PC-3 (cell line): Measurements from ENCODE around the gene GALNTL6. TPM values are rescaled to one million over a fixed set of nuclear protein-coding genes. Genes with fewer than 3 reads are reported as not detected.
A peak's percentile ranks its signal among the peaks of the same experiment; 100 is the strongest.

Experiments
- ATAC-seq: fragments of 200-7000 bp; cut with Tn5 transposase; 2 replicates; pipeline ENCODE4 v1.9.1; 2020; ENCODE audit warnings: mild to moderate bottlenecking, moderate library complexity
- BruUV-seq: library from RNA; stranded (reverse); fragments of 400-500 nt; replicated peaks from 2 replicates; lab custom pipeline; 2021; lab: Mats Ljungman, UMichigan
- CTCF ChIA-PET: fragments of 300-600 bp; sonication (Branson Sonifier 250); formaldehyde crosslinking; loops from one replicate; lab custom pipeline; 2022; ENCODE audit warnings: antibody characterized with exemption; lab: Charles Lee
- POLR2A ChIA-PET: fragments of 300-600 bp; sonication (Branson Sonifier 250); formaldehyde crosslinking; loops from one replicate; lab custom pipeline; 2022; ENCODE audit warnings: antibody characterized with exemption; ENCODE audit not compliant: unreplicated experiment; lab: Charles Lee
- DNase-seq: peaks from one replicate; pipeline ENCODE4 v3.0.0-alpha.2; 2015
- H2AFZ ChIP-seq: fragments of 300-600 bp; sonication (generic); 2 replicates; pipeline ENCODE4 v1.6.0; 2016; ENCODE audit warnings: antibody characterized with exemption, low read length
- H3F3A ChIP-seq: fragments of 300-600 bp; sonication (generic); one replicate; pipeline ENCODE4 v1.6.0; 2017; ENCODE audit warnings: antibody characterized with exemption, low read length, control low read depth, mild to moderate bottlenecking; ENCODE audit not compliant: unreplicated experiment
- H3K27ac ChIP-seq: fragments of 300-600 bp; sonication (generic); 2 replicates; pipeline ENCODE4 v1.5.1; 2016; ENCODE audit warnings: mild to moderate bottlenecking, low read length
- H3K27me3 ChIP-seq: fragments of 300-600 bp; sonication (generic); 2 replicates; pipeline ENCODE4 v1.6.1; 2016; ENCODE audit warnings: low read length, mixed read lengths
- H3K36me3 ChIP-seq: fragments of 300-600 bp; sonication (generic); 2 replicates; pipeline ENCODE4 v1.6.1; 2016; ENCODE audit warnings: low read depth, mixed run types, low read length, mixed read lengths
- H3K4me1 ChIP-seq: fragments of 300-600 bp; sonication (generic); 2 replicates; pipeline ENCODE4 v1.5.1; 2016; ENCODE audit warnings: low read length; ENCODE audit not compliant: insufficient read depth
- H3K4me2 ChIP-seq: fragments of 300-600 bp; sonication (generic); 2 replicates; pipeline ENCODE4 v1.6.0; 2016; ENCODE audit warnings: low read length
- H3K4me3 ChIP-seq: fragments of 300-600 bp; sonication (generic); 2 replicates; pipeline ENCODE4 v1.5.1; 2016; ENCODE audit warnings: mild to moderate bottlenecking, low read length, mixed read lengths
- H3K79me2 ChIP-seq: fragments of 300-600 bp; sonication (generic); 2 replicates; pipeline ENCODE4 v1.6.1; 2017; ENCODE audit warnings: low read length, mixed read lengths
- H3K9ac ChIP-seq: fragments of 300-600 bp; sonication (generic); 2 replicates; pipeline ENCODE4 v1.6.0; 2016; ENCODE audit warnings: mild to moderate bottlenecking, low read length
- H3K9me2 ChIP-seq: fragments of 300-600 bp; sonication (generic); replicated peaks from 2 replicates; pipeline ENCODE4 v1.6.1; 2016; ENCODE audit warnings: mixed run types, low read length, mixed read lengths
- H3K9me3 ChIP-seq: fragments of 300-600 bp; sonication (generic); 2 replicates; pipeline ENCODE4 v1.6.1; 2016; ENCODE audit warnings: low read length, mixed read lengths
- H4K20me1 ChIP-seq: fragments of 300-600 bp; sonication (generic); 2 replicates; pipeline ENCODE4 v1.6.1; 2016; ENCODE audit warnings: low read length, mixed read lengths
- CTCF ChIP-seq: fragments of 300-600 bp; sonication (generic); conservative IDR thresholded peaks from 2 replicates; pipeline ENCODE4 v1.5.1; 2017; ENCODE audit warnings: antibody characterized with exemption, low read depth, mild to moderate bottlenecking, low read length
- EZH2 ChIP-seq: fragments of 300-600 bp; sonication (generic); IDR thresholded peaks from one replicate; pipeline ENCODE4 v1.6.1; 2017; ENCODE audit warnings: antibody characterized with exemption, mild to moderate bottlenecking, low read length; ENCODE audit not compliant: unreplicated experiment
- EZH2phosphoT487 ChIP-seq: fragments of 300-600 bp; sonication (generic); IDR thresholded peaks from 2 replicates; pipeline ENCODE4 v1.6.1; 2018; ENCODE audit warnings: mild to moderate bottlenecking, antibody characterized with exemption, low read length, borderline replicate concordance
- intact Hi-C: fragments of 100-400 bp; cut with micrococcal nuclease; formaldehyde crosslinking; loops from 2 replicates; pipeline ENCODE4 v1.9.0; 2023
- total RNA-seq: library from RNA; depleted of rRNA; stranded (reverse); fragments of >200 nt; gene quantifications from 2 replicates; pipeline ENCODE4 v1.2.3, GENCODE V29; 2014

The GALNTL6 gene
- total RNA-seq, 1 experiment from 2014 or later, result not detected

DNA sequence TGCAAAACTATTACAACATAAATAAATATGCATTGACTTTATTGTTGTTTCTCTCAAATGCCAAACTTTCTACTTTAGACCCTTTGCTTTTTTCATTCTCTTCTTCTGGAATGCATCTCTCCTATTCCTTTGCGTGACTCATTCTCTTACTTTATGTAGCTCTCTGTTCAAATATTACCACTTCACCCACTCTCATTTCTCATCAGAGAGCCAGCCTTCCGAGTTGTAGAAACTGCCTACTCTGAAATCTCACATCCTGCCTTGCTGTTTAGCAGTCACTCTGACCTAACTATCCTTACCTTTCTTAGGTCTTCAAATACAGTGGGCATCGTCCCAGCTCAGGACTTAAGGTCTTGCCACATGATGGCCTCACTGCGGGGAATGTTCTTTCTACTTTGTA, 143.5 kb downstream of the GALNTL6 start:
- ATAC-seq (no peak), DNase-seq (peak; percentile 18)
- Histone ChIP-seq H3K36me3 (no peaks in the 10 kb centered on the region), H3K27me3 (no peaks in the 10 kb centered on the region), H3K79me2 (no peaks in the 10 kb centered on the region), H4K20me1 (no peaks in the 10 kb centered on the region), H2AFZ (no peak overlapping the region), H3K9me2 (no peaks in the 10 kb centered on the region), H3K4me2 (no peak overlapping the region), H3K9me3 (no peaks in the 10 kb centered on the region), H3K27ac (no peak overlapping the region), H3K9ac (no peak overlapping the region), H3K4me3 (no peak overlapping the region), H3K4me1 (no peaks in the 10 kb centered on the region), H3F3A (no peaks in the 10 kb centered on the region)
- intact Hi-C loops, result no loop called here
- CTCF ChIA-PET, result no interaction called here
- POLR2A ChIA-PET, result no interaction called here
- no TSS peak for BruUV-seq
- TF ChIP-seq EZH2phosphoT487 (no peak), CTCF (no peak), EZH2 (no peak)

DNA sequence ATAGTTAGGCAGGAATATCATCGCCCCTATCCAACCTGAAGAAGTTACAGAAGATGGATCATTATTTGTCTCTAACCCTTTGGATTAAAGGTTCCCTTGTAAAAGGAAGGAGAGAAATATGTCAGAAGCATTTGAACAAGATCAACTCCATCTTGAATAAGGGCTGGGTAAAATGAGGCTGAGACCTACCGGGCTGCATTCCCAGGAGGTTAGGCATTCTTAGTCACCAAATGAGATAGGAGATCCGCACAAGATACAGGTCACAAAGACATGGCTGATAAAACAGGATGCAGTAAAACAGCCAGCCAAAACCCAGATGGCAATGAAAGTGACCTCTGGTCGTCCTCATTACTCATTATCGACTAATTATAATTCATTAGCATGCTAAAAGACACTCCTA, 148.9 kb downstream of the GALNTL6 start:
- no TSS peak for BruUV-seq
- H3K9me2 ChIP-seq, result no peaks in the 10 kb centered on the region
- no peaks in the 10 kb centered on the region for H3K36me3 ChIP-seq
- TF ChIP-seq CTCF (no peak), EZH2phosphoT487 (no peak), EZH2 (no peak)
- H3K27ac ChIP-seq, result no peak overlapping the region
- intact Hi-C loops, result no loop called here
- POLR2A ChIA-PET, result no interaction called here
- ATAC-seq (no peak), DNase-seq (no peak)
- H2AFZ ChIP-seq, result no peak overlapping the region
- no peaks in the 10 kb centered on the region for H3K79me2 ChIP-seq
- no peak overlapping the region for H3K4me3 ChIP-seq
- no peaks in the 10 kb centered on the region for H3K4me1 ChIP-seq
- H4K20me1 ChIP-seq, result no peaks in the 10 kb centered on the region
- CTCF ChIA-PET, result interaction anchor here (0.7 kb wide), 1 partner anchor 145 kb away, joined by 5 read pairs; no protein-coding TSS in a partner anchor
- H3K9me3 ChIP-seq, result no peaks in the 10 kb centered on the region
- H3K4me2 ChIP-seq, result no peak overlapping the region
- H3K27me3 ChIP-seq, result no peaks in the 10 kb centered on the region
- no peak overlapping the region for H3K9ac ChIP-seq
- H3F3A ChIP-seq, result no peaks in the 10 kb centered on the region

DNA sequence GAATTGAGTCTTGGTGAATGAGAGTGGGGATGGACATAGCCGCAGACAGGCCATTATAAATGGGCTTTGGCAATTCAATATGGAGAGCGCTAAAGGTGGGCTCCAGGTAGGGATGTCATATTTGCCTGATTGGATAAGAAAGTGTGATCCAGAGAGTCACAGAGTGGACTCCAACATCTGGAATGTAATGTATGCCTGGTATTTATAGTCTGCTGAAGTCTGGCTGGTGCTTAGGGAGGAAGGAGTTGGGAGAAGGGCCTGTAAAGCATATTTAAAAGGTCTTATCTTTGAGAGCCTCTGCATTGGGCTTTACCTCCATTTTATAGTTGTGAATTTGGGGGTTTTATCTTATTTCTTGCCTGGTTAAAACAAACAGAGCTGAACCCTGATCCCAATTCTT, 153.2 kb downstream of the GALNTL6 start:
- Histone ChIP-seq H2AFZ (no peak overlapping the region), H3K36me3 (no peaks in the 10 kb centered on the region), H3K9me2 (no peaks in the 10 kb centered on the region), H3K4me3 (no peak overlapping the region), H3K27me3 (no peaks in the 10 kb centered on the region), H3F3A (no peaks in the 10 kb centered on the region), H3K9me3 (no peaks in the 10 kb centered on the region), H3K4me1 (no peaks in the 10 kb centered on the region), H3K9ac (no peak overlapping the region), H3K4me2 (no peak overlapping the region), H3K79me2 (no peaks in the 10 kb centered on the region), H3K27ac (no peak overlapping the region), H4K20me1 (no peaks in the 10 kb centered on the region)
- ChIA-PET CTCF (no interaction called here), POLR2A (no interaction called here)
- intact Hi-C loops, result no loop called here
- ATAC-seq (no peak), DNase-seq (no peak)
- TF ChIP-seq EZH2 (no peak), EZH2phosphoT487 (no peak), CTCF (no peak)
- no TSS peak for BruUV-seq
